NCI-H1417 (cell line): ENCODE data around the gene SERPINC1.
"Not testable (repeated sequence)": the region's sequence is repeated elsewhere in the genome, so short reads cannot be mapped to it uniquely, and the experiment has no call there.

Experiments
- DNase-seq, 3 experiments: peaks; one replicate each; lab custom pipeline; 2025; lab: John Stamatoyannopoulos, UW

SERPINC1 gene

DNA sequence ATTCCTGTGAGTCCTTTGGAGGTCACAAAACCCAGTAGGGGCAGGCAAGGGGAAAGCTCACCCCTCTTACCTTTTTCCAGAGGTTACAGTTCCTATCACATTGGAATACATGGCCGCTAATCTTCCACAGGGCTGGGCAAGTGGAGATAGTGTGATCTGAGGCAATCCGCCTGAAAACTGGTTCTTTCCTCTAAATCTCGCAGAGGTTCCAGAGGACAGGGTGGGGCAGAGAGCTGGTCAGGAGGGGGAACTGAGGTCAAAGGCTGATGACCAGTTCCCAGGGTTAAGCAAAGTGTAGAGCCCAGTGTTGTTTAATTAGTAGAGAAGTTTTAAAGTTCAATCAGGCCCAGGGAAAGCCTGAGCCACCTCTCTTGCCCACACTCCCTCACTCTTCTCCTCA lies at the start of gene SERPINC1:
Gene SERPINC1 (minus strand): TSS at position 179 of the 400 bp plus-strand sequence. CDS start 68 bp downstream, at position 111.
- DNase-seq: no peak

DNA sequence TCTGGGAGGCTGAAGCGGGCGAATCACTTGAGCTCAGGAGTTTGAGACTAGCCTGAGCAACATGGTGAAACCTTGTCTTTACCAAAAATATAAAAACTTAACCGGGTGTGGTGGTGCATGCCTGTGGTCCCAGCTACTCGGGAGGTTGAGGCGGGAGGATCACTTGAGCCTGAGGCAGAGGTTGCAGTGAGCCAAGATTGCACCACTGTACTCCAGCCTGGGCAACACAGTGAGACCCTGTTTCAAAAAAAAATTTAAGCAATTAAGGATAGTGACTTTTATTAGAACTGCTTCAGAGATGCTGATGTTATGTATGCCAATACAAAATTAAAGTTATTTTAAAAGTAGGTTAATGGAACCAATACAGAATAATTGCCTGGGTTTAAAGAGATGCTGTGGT lies 48.8 kb upstream of the SERPINC1 start:
- not testable (repeated sequence) for DNase-seq

DNA sequence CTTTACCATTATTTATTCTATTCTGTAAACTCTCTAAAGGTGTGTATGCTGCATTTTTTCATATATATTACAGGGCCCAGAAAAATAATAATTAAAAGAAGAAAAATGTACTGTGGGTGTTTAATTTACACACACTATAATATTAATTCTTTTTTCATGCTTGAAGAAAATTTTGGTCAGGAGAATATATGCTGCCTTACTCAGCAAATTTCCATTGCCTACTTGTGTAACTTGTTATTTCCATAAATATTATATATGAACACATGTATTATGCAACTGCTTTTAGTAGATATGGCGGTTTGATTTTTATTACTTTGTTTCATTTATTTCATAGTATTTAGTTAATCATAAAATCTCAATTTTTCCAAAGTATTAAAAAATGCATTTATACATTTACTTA lies 46.4 kb upstream of the SERPINC1 start:
- DNase-seq: no peak

DNA sequence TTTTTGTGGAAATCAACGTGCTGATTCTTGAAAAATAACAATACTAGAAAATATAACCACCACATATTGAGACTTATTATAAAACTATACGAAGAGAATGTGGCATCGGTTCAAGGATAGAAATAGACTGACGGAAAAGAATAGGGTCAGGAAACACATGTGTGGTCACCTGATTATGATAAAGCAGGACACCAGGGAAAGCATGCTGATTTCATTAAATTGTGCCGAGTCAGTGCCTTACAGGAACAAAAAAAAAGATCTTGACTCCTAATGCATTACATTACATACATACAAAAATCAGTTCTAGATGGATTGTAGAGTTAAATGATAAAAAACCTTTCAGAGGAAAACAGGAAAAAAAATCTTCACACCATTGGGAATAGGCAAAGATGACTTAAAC lies 43.5 kb upstream of the SERPINC1 start:
- no peak for DNase-seq

DNA sequence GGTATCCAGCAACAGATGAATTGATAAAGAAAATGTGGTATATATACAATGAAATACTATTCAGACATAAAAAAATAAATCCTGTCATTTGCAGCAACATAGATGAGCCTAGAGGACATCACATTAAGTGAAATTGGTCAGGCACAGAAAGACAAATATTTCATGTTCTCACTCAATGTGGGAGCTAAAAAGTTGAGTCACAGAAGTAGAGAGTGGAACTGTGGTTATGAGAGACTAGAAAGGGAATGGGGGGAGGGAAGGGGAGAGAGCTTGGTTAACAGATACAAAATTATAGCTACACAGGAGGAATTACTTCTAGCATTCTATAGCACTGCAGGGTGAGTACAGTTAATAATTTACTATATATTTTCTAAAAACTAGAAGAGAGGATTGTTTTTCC lies 37.1 kb upstream of the SERPINC1 start:
- no peak for DNase-seq

DNA sequence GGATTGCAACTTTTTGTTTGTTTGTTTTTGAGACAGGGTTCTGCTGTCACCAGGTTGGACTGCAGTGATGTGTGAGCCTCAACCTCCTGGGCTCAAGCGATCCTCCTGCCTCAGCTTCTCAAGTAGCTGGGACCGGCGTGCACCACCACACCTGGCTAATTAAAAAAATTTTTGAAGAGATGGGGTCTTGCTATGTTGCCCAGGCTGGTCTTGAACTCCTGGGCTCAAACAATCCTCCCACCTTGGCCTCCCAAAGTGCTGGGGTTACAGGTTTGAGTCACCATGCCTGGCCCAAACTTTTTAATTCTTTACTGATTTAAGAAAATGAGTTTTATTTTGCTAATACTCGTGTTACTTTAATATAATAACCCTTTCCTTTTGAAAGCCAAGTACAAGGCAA lies 31.5 kb upstream of the SERPINC1 start:
- DNase-seq: no peak

DNA sequence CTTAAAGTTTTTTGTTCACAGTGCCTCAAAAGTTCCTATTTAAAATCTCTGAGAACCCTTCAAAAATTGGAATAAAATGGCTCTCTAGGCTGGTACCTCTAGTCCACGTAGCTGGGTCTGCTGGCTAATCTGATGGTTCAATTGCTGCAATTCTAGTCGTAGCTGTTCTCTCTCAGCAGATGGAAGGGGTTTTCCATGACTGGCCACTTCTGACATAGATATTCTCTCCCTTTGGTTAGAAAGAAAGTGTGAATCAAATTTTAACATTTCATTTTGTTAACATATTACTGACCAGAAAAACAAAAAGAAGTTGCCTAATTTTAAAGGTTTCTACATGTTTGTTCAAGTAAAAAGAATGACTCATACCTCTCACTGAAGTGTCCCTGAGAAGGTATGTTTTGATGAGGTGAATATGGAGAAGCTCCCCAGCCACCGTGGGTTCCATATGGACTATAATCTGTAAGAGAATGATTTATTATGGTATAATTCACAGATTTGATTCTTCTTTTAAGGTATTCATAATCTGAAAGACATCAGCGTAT lies 29.3 kb upstream of the SERPINC1 start:
- DNase-seq: no peak

DNA sequence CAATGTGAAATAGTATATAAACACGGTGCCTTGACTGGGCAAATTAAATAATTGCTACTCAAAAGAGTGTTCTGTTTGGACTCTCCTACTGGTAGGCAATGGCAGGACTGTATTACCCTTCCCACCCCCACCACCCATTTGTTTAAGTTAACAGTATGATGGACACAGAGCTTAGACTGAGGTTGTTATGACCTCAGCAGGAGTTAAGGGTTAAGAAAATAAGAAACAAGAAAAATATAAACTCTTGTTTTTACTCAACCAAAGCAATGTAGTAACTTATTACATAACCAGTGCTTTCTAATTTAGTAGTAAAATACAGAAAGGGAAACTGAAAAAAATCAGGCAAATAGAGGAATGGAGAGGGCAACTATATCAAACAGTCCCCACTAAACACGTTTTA lies 19.9 kb upstream of the SERPINC1 start:
- no peak for DNase-seq

DNA sequence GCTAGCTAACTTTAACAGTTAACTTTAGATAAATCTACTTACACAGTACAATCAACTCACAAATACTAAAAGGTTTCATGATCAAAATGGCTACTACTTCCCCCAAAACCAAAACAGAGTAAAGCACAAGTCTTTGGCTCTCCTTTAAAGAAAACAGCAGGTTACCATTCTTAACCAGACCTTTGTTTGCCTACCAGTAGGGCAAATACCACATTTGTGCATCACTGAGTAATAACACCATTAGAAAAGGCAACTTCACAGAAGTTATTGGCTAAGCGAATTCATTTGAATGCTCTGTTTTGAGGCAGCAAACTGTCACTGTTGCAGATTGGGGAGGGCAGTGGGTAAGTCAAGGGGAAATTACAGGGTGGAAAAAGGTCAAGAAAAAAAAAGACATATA lies 17.3 kb upstream of the SERPINC1 start:
- no peak for DNase-seq

DNA sequence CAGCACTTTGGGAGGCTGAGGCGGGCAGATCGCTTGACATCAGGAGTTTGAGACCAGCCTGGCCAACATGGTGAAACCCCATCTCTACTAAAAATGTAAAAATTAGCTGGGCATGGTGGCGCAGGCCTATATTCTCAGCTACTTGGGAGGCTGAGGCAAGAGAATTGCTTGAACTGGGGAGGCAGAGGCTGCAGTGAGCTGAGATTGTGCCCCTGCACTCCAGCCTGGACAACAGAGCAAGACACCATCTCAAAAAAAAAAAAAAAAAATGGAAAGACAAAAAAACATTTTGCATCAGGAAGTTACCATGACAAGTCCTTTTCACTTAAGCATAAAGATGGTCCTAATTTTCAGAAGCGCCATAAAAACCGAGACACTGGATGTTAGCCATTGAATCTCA lies 13.4 kb upstream of the SERPINC1 start:
- DNase-seq: not testable (repeated sequence)

DNA sequence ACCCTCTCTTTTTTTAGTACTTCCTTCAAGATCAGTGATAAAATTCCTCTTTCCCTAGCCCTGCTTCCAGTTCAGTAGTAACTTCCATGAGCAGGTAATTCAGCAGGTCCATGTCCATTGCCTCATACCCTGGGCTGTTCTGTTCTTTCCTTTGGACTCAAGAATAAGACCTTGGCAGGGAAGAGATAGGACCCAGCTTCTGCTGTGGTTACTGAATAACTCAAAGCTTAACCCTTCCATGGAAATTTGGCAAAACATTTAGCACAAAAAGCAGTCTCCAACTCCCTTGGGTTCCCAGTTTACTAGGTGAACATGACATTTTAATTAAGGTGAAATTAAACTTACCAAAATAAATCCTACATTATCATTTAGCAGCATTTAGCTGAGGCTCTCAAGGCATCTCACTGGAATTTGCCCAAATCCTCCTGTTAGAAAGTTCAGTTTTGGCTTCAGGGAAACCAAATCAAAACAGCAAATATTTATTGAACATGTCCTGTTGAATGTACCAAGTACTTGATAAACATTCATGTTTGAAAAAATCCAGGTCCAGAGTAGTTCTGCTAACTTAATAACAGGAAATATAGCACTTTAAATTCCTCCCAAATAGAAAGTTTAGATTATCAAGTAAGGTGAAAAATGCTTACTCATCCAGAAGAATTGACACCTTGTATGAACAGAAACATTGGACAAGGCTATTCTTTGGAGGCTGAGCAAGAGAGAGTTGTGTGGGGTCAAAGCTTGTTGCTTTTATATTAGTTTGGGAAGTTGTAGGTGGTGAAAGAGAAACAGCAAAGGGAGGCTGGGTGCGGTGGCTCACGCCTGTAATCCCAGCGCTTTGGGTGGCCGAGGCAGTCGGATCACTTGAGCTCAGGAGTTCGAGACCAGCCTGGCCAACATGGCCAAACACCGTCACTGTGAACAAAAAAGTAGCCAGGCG lies 8.4 kb upstream of the SERPINC1 start:
- DNase-seq: no peak

DNA sequence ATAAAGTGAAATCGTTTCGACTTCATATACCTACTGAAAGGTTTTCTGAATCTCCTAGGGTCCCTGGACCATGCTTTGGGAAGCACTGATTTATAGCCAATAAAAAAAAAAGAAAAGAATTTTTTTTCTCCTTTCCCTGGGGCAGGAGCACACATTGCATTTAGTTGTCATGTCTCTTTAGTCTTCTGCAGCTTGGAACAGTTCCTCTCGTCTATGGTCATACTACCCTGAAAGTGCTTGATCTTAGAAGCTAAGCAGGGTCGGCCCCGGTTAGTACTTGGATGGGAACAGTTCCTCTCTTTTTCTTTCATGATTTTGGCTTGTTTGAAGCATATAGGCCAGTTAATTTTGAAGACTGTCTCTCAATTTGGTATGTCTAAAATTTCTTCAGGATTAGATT lies 3.7 kb upstream of the SERPINC1 start:
- no peak for DNase-seq

DNA sequence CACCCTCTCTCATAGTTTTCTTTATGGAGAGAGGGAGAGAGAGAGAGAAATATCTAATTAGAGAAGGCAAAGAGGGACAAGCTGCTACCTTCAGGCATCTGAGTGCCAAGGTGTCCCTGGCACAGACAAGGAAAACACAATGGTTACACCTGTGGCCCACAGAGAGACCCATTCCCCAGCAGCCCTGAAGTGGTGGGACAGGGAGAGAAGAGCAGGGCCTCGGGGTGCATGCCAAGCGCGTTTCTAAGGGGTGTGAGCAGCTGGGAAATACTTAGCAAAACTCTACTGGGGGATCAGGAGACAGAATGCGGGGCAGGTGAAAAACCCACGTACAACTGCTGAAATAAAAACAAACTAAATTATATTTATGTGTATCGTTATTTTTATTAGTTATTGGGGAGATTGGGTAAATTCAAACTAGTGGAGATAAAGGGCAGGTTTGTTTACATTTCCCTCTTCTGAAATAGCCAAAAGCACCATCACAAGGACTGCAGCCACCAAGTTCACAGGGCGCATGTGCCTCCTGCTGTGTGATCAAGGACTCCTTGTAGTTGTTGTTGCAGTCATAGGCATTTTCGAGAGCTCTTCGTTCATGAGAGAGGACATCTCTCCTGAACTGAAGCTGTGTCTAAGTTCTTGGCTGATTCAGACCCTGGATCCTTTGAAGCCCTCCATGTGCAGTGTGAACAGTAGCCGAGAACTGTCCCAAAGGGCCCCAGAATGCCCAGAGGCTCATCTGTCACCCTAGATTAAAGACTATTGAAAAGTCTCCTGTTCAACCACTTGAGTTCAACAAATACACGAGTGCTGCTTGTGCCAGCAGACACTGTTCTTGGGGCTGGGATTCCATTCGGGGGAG lies 737 bp upstream of the SERPINC1 start:
- peak in 1 of 3 experiments; percentile 42 for DNase-seq

DNA sequence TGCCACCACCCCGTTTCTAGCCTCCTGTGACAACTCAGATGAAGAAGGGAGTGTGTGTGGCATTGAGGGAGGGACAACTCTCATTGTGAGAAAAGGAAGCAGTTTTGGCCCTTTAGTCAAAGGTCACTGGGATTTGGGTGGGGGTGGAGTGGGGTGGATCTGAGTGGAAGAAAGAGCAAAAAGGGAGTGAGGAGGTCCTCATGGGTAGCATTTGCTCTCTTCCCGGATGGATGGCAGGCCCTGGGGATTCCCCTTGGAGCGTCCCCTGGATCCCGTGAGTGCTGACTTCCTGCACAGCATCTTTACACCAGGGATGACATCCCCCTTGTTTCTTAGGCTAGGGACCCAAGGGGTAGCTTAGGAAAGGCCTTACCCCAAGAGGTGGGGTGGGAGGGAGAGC lies 460 bp downstream of the SERPINC1 start:
- DNase-seq: no peak

DNA sequence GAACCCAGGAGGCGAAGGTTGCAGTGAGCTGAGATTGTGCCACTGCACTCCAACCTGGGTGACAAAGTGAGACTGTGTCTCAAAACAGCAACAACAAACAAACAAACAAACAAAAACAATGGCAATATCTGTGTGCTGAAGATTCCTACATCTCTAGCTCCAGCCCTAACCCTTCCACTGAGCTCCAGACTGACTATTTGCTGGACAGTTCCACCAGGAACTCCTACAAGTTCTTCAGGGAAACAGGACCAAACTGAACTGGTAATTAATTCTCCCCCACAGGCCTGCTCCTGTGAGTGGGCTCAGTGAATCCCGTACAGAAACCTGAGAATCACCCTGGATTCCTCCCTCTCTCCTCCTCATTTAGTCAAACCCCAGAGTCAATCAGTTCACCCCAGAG lies 1.5 kb downstream of the SERPINC1 start:
- DNase-seq: no peak

DNA sequence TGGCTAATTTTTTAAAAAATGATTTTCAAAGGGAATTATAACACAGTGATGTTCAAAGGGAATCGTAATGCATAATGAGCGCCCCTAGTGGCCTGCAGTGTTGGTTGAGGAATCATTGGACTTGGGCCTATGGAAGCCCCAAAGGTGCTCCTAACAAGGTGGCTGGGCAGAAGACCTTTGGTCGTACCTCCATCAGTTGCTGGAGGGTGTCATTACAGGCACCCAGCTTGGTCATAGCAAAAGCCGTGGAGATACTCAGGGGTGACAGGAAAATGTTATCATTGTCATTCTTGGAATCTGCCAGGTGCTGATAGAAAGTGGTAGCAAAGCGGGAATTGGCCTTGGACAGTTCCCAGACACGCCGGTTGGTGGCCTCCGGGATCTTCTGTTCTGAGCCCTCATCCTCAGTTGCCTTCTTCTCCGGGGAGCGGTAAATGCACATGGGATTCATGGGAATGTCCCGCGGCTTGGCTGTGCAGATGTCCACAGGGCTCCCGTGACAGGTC lies 2.7 kb downstream of the SERPINC1 start:
- peak in 1 of 3 experiments; percentile 45 for DNase-seq

DNA sequence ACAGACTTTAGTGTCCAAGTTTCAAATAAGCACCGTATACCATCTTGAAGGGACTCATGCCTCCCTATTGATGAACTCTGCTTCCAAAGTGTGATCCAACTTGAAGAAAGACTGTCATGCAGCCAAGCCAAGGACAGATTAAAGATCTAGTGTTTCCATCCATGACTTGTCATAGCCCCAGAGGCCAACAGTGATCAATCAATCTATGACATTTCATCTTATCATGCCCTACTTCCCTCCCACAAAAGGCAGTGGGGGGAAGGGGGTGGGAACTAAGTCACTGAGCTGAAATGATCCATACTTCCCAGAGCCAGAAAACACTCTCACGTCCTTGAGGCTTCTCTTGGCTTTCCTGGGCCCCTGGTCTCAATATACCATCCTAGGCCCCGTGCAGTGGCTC lies 4.0 kb downstream of the SERPINC1 start:
- no peak for DNase-seq

DNA sequence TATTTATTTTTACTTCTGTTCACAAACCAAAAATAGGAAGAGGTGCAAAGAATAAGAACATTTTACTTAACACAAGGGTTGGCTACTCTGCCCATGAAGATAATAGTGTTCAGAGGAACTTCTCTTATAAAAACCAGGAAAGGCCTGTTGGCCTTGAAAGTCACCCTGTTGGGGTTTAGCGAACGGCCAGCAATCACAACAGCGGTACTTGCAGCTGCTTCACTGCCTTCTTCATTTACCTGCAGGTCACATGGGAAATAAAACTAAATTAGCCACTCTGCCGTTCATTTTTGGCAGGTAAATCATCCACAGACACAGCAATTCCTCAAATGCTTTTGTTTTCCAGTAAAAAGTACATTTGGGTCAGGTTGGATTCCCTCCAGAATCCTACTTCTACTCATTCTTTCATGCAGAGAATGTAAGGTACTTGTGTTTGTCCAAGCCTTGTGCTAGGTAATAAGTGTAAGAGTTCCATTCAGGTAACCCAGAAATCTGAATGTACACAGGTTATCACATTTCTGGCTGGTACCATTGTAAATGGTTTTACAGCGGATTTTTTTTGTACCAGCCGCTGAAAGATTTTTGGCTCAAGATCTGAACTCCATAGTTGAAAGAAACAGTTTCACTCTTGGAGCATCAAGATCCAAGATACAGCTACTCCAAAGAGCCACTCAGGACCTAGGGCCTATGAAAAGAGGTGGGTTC lies 13.1 kb downstream of the SERPINC1 start:
- DNase-seq: no peak

DNA sequence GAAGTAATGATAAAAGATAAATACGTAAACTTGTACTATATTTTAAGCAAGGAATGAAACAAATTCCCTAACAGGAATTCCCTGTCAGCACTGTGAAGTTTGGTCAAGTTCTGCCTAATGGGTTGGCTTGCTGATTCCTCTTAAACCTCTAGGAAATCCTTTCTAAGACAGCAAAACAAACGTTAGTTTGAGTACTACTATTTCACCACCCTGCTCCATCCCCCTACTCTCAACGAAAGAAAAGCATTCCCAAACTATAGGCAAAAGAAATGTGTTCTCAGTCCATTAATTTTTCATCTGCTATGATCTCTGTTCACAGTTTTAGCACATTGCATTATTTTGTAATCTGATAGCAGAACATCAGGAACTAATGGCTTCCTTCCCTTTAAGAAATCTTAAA lies 16.1 kb downstream of the SERPINC1 start:
- DNase-seq: no peak

DNA sequence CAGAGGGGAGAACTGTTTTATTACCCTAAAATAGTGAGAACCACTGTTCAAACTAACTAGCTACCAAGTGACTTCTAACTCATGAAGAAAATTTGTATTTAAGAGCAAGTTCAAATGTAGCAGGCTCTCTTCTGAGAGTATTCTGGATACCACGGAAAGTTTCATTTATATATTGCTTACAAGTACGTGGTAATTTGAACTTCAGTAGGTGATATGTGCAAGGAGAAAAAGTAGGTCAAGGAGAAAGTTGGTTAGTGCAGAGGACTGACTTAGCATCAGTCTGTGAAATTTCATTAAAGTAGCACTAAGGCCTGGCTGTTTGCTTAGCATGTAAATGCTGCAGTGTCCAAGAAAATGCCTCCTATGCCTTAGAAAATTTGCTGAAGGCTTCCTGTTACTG lies 16.7 kb downstream of the SERPINC1 start:
- no peak for DNase-seq

DNA sequence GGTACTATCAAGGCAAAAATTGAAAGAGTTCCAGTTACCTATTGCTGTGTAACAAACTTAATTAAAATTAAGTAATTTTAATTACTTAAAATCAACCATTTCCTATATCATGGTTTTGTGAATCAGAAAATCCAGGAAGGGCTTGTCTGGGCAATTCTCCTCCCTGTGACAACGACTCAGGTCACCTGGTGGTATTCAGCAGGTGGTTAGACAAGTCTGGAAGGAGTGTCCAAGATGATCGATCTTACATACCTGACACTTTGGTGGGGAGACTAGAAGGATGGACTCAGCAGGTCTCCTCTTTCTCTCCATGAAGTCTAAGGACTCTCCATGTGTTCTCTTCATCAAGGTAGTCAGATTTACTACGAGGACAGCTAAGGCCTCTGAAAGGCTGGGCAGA lies 22.9 kb downstream of the SERPINC1 start:
- DNase-seq: no peak

DNA sequence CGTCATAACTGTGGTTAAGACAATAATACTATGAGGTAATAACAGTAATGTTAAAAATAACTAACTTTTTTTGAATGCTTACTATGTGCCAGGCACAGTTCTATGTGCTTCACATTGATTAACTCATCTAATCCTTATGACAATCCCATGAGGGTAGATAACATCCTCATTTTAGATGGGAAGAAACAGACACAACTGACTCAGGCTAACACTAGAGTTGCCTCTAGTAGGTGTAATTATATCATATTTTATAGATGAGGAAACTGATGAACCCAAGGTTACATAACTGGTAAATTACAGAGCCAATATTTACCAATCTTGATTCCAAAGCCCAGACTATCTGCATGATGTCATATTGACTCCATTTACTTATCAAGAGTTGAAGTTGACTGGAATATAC lies 23.5 kb downstream of the SERPINC1 start:
- DNase-seq: no peak
